ENCODE results near the gene FANCD2. TPM values are rescaled to one million over a fixed set of nuclear protein-coding genes. Genes with fewer than 3 reads are reported as not detected.

Gene FANCD2
- polyA plus RNA-seq, 1 of the 3 experiments (the other 2 are of a cell fraction): 7.3 TPM

GRCh38 chr3:10115326-10116137 is 89.3 kb downstream of the FANCD2 start, which contains the start of gene BRK1:
Gene BRK1 (plus strand): TSS chr3:10115675. CDS start chr3:10115702, 27 bp downstream.
- H3K9ac ChIP-seq: peak within 1 kb of the TSS; percentile 75
- H3K27ac ChIP-seq (ENCODE audit: low read depth in 2 of 2, low read length in 1 of 2): peak within 1 kb of the TSS; percentile 78 to 88
- no peak for TF ChIP-seq NFIC (IDR thresholded peaks at IDR 0.05; ENCODE audit: borderline replicate concordance)
- TF ChIP-seq MEF2A (IDR thresholded peaks at IDR 0.05; ENCODE audit: borderline replicate concordance, low read depth): no peak
- TF ChIP-seq RFX5 (IDR thresholded peaks at IDR 0.05; ENCODE audit: low read length): no peak
- no peak for TF ChIP-seq RAD21 (IDR thresholded peaks at IDR 0.05; ENCODE audit: low read length)
- peak; percentile 88 for TF ChIP-seq YY1 (IDR thresholded peaks at IDR 0.05; ENCODE audit: low read depth)
- TF ChIP-seq IRF3 (IDR thresholded peaks at IDR 0.05; ENCODE audit: low read depth, low read length): no peak
- no peak for TF ChIP-seq FOSL2 (IDR thresholded peaks at IDR 0.05; ENCODE audit: borderline replicate concordance, low read depth)
- TF ChIP-seq MAX (IDR thresholded peaks at IDR 0.05; ENCODE audit: low read depth): peak; percentile 91
- peak; percentile 69 for TF ChIP-seq CHD2 (IDR thresholded peaks at IDR 0.05; ENCODE audit: low read length, partially characterized antibody)
- no peak for TF ChIP-seq FOXJ3 (CRISPR knock-in tag; IDR thresholded peaks at IDR 0.05)
- TF ChIP-seq ELF1 (IDR thresholded peaks at IDR 0.05): no peak
- TF ChIP-seq GABPA (IDR thresholded peaks at IDR 0.05; ENCODE audit: low read depth): peak; percentile 14
- peak; percentile 97 for TF ChIP-seq POLR2AphosphoS5 (IDR thresholded peaks at IDR 0.05; ENCODE audit: low read depth, low read length)
- TF ChIP-seq REST (IDR thresholded peaks at IDR 0.05; ENCODE audit: low read depth, low read length): no peak
- peak; percentile 94 for TF ChIP-seq MXI1 (IDR thresholded peaks at IDR 0.05; ENCODE audit: low read depth, low read length)
- peak; percentile 78; the same call in 1 of the 2 replicates for TF ChIP-seq TAF1 (IDR thresholded peaks at IDR 0.05; ENCODE audit: borderline replicate concordance, low read depth, low read length)
- TF ChIP-seq NRF1 (IDR thresholded peaks at IDR 0.05; ENCODE audit: low read depth, low read length): peak; percentile 92
- no peak for TF ChIP-seq SMC3 (IDR thresholded peaks at IDR 0.05; ENCODE audit: low read depth, low read length)
- 0 out of 2 replicates have a peak, but pooled peaks have one; percentile 13 for TF ChIP-seq ZBTB33 (IDR thresholded peaks at IDR 0.05; ENCODE audit: borderline replicate concordance, low read depth)
- TF ChIP-seq SIN3A (IDR thresholded peaks at IDR 0.05; ENCODE audit: borderline replicate concordance, low read depth, low read length): peak; percentile 52; the same call in 1 of the 2 replicates
- TF ChIP-seq RCOR1 (IDR thresholded peaks at IDR 0.05; ENCODE audit: low read length): peak; percentile 54; the same call in 1 of the 2 replicates
- TF ChIP-seq TCF12 (IDR thresholded peaks at IDR 0.05): no peak
- no peaks in the 10 kb centered on the region for H3K9me2 ChIP-seq
- 3% methylated on average over 34 of the region's 54 CpGs for WGBS (ENCODE audit: low lambda C conversion rate)
- H3K4me2 ChIP-seq: peak within 1 kb of the TSS; percentile 80
- CTCF ChIA-PET: interaction anchor here (0.6 to 1.1 kb wide), 2 partner anchors 14 to 26 kb away, joined by 3 read pairs; partner anchors contain the start of gene VHL
- no peaks in the 10 kb centered on the region for H3K27me3 ChIP-seq (ENCODE audit: insufficient read depth)
- H4K20me1 ChIP-seq (ENCODE audit: insufficient read depth): peaks cover 29% of the 10 kb centered on the region
- no peaks in the 10 kb centered on the region for H3F3A ChIP-seq (replicated peaks; ENCODE audit: insufficient read depth)
- POLR2A ChIA-PET: interaction anchor here (0.5 to 0.8 kb wide), 3 partner anchors 9 to 182 kb away, joined by 3 read pairs; partner anchors contain the start of genes CRELD1 and VHL
- H3K79me2 ChIP-seq (ENCODE audit: insufficient read depth): peaks cover 50% of the 10 kb centered on the region
- DNase-seq: peak; percentile 98
- H2AFZ ChIP-seq (ENCODE audit: low read depth): peak within 1 kb of the TSS; percentile 94
- peaks cover 7 to 10% of the 10 kb centered on the region in 2 experiments; a peak in 3 of 4 replicates for H3K4me1 ChIP-seq (ENCODE audit: control insufficient read depth in 1 of 2, insufficient read depth in 2 of 2, low read depth in 1 of 2, low read length in 1 of 2)
- peak within 1 kb of the TSS; percentile 72 to 73 for H3K4me3 ChIP-seq (ENCODE audit: low read depth in 2 of 2, low read length in 1 of 2)
- no peaks in the 10 kb centered on the region for H3K9me3 ChIP-seq
- peaks cover 3 to 8% of the 10 kb centered on the region in 2 experiments for H3K36me3 ChIP-seq (replicated peaks in 1 of 2; ENCODE audit: control insufficient read depth in 1 of 2, insufficient read depth in 2 of 2, low read length in 1 of 2)
